Activated naive CD4-positive, alpha-beta T cell treated with anti-CD3 and anti-CD28 coated beads, Interleukin-2, amount 50 U/mL, for 24 hours (primary cell): Measurements from ENCODE around the gene TSPO2.

Source experiments
- H3K27ac Mint-ChIP-seq: one replicate; pipeline ENCODE4 v1.8.0; 2021; ENCODE audit warnings: mild to moderate bottlenecking, mixed read lengths
- H3K27me3 Mint-ChIP-seq: one replicate; pipeline ENCODE4 v1.8.0; 2021; ENCODE audit warnings: mixed read lengths
- H3K36me3 Mint-ChIP-seq: one replicate; pipeline ENCODE4 v1.8.0; 2021; ENCODE audit warnings: mixed read lengths
- H3K4me1 Mint-ChIP-seq: one replicate; pipeline ENCODE4 v1.8.0; 2021; ENCODE audit warnings: mixed read lengths
- H3K4me3 Mint-ChIP-seq: one replicate; pipeline ENCODE4 v1.8.0; 2021; ENCODE audit warnings: mild to moderate bottlenecking, mixed read lengths
- H3K9me3 Mint-ChIP-seq: one replicate; pipeline ENCODE4 v1.8.0; 2021; ENCODE audit warnings: mixed read lengths

TSPO2 gene

DNA sequence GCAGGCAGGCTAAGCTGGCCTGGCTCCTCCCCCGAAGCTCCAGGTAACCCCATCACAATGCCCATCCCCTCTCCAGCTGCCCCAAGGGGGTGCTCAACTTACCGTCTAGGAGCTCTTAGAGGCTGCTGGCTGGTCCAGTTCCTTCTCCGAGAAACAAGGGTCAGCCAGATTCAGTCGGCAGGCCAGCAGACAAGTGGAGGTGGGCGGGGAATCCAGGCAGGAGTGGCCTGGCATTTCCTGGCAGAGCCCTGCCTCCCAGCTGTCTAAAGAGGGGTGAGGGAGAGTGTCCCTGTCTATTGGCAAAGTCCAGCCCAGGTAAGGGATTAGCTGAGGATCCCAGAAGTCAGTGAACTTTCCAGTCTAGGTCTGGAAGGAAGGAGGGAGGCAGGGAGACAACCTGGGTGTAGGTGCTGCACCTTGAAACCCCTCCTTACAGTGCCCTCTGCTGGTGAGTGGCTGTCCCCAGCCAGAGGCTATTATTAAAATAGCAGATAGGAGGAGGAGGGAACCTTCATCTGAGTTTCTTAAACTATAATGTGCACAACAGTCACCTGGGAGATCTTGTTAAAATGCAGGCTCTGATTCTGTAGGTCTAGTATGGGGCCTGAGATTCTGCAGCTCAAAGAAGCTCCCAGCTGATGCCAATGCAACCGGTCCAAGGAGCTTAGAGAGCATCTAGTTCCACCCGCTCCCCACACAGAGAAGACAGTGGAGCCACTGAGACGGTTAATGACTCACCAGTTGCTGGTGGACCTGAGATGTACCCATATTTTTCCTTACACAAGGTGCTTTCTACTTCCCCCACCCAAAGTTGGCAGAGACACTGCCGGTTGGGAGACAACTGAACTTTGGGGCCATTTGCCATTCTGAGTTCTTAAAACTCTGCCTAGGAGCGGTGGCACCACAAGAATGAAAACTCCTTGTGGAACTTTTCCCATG is 2.9 kb upstream of the TSPO2 start, which contains the start of gene UNC5CL:
TSS of gene UNC5CL (minus strand) at position 162 of the 939 bp plus-strand sequence. CDS start 4,147 bp downstream, outside the sequence.
- no peaks in the 10 kb centered on the region for H3K9me3 Mint-ChIP-seq
- no peaks in the 10 kb centered on the region for H3K27me3 Mint-ChIP-seq
- no peak within 1 kb of the TSS for H3K27ac Mint-ChIP-seq
- H3K4me3 Mint-ChIP-seq = no peak within 1 kb of the TSS
- no peaks in the 10 kb centered on the region for H3K36me3 Mint-ChIP-seq
- no peaks in the 10 kb centered on the region for H3K4me1 Mint-ChIP-seq

DNA sequence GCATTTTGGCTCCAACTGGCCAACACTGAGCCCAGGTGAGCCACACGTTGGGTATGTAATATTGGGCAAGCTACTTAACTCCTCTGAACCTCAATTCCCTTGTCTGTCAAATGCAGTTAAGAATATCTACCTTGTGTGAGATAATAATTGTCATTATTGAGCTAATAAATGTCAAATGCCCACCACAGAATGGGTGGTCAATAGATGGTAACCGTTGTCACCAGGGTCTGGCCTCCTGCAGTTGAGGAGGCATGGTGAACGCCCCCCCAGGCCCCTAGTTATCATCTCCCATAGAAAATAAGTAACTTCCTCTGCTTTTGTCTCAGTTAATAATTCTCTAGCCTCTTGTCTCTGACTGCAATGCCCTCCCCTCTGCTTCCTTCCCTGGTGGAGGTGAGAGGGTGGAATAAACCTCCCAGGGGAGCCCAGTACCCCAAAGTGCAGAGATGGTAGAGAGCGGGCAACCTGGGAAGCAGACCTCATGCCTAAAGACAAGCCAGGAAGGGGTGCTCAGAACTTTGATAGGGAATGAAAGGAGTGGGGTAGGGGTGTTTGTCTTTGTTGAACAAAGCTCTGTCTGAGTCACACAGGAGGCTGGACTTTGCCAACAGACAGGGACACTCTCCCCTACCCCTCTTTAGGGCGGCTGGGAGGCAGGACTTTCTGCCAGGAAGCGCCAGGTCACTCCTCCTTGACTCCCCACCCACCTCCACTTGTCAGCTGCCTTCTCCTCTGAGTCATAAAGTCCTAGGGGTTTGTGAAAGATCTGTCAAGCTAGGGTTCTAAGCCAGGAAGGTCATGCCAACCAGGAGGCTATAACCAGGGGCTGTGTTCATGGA is 1.9 kb upstream of the TSPO2 start:
- no peaks in the 10 kb centered on the region for H3K36me3 Mint-ChIP-seq
- no peaks in the 10 kb centered on the region for H3K27me3 Mint-ChIP-seq
- H3K4me3 Mint-ChIP-seq = no peak overlapping the region
- no peaks in the 10 kb centered on the region for H3K9me3 Mint-ChIP-seq
- no peaks in the 10 kb centered on the region for H3K4me1 Mint-ChIP-seq
- no peak overlapping the region for H3K27ac Mint-ChIP-seq

DNA sequence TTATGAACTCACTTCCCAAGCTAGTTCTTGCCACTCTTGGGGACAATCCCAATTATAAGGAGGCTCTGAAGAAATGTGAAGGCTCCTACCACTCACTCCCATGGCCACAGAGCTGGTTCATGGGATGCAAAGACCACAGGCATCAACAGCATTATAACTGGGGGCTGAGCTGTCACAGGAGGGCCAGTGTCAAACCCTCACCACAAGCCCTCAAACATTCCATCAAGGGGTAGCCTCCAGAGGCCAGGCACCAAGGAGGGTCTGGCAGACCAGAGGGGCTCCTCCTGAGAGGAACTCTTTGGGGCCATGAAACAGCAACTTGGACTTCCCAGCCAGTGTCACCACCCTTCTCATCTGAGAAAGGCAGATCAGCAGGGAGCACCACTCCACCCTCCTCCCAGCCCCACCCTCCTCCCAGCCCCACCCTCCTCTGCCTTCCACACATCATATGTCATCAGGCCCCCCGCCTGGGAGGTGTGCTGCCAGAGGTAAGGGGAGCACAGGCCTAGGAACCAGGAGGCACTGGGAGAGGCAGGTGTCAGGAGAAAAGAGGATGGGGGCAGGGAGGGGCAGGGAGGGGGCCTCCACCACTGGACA is 1.2 kb upstream of the TSPO2 start:
- Mint-ChIP-seq H3K4me1 (no peaks in the 10 kb centered on the region), H3K27ac (no peak overlapping the region), H3K9me3 (no peaks in the 10 kb centered on the region), H3K27me3 (no peaks in the 10 kb centered on the region), H3K4me3 (no peak overlapping the region), H3K36me3 (no peaks in the 10 kb centered on the region)

DNA sequence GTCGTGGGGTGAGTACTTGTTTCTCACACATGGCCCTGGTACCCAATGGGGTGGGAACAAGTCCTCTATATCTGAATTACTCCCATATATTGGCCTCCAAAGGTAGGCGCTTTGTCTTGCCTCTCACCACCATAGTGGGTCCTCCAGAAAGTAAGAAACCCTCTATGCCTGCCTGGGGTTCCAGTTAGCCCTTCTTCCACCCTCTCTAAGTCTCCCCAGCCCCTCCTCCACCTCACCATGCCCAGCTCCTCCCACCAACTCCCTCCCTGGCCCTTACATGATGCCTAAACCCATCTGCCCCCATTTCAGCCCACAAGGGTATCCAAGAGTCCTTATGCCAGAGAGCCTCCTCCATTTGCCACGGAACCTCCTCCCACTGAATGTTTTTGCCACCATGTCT is 884 bp downstream of the TSPO2 start:
- Mint-ChIP-seq H3K27me3 (no peaks in the 10 kb centered on the region), H3K27ac (no peak overlapping the region), H3K36me3 (peaks cover 3% of the 10 kb centered on the region), H3K4me3 (no peak overlapping the region), H3K9me3 (no peaks in the 10 kb centered on the region), H3K4me1 (no peaks in the 10 kb centered on the region)

DNA sequence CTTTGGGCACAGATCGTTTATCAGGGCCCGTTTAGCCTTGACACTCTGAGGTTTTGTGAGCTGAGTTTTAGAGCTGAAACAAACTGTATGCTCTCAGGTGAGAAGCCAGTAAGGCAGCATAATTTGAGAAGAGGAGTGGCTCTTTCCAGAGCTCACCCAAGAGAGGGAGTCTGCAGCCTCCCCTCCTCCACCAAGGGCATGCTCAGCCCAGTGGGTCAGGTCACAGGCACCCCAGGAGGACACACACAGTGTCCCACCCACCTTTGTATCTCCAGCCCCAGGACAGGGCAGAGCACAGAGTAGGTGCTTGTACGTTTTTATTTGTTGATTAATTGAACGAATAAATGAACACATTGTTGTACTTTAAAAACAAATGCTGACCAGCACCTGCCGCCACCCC is 3.4 kb downstream of the TSPO2 start:
- Mint-ChIP-seq H3K4me1 (no peaks in the 10 kb centered on the region), H3K4me3 (no peak overlapping the region), H3K27me3 (no peaks in the 10 kb centered on the region), H3K36me3 (peaks cover 5% of the 10 kb centered on the region), H3K9me3 (no peaks in the 10 kb centered on the region), H3K27ac (no peak overlapping the region)

DNA sequence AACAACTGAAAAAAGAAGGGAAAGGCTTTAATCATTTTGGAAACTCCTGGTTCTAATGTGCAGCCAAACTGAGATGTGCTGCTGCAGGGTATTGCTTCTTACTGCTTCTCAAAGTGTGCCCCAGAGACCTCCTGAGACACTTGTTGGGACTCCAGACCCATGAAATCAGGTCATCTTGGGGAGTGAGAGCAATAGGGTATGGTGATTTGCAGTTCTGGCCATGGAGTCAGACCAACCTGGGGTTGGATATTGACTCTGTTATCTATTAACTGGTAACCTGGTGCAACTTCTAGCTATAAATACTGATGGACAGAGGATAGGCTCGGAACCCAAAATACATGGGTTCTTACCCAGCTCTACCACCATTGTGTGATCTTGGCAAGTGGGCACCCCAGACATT is 3.8 kb downstream of the TSPO2 start:
- H3K36me3 Mint-ChIP-seq = peaks cover 5% of the 10 kb centered on the region
- H3K27me3 Mint-ChIP-seq = no peaks in the 10 kb centered on the region
- no peak overlapping the region for H3K27ac Mint-ChIP-seq
- H3K4me3 Mint-ChIP-seq = no peak overlapping the region
- H3K9me3 Mint-ChIP-seq = no peaks in the 10 kb centered on the region
- H3K4me1 Mint-ChIP-seq = no peaks in the 10 kb centered on the region

DNA sequence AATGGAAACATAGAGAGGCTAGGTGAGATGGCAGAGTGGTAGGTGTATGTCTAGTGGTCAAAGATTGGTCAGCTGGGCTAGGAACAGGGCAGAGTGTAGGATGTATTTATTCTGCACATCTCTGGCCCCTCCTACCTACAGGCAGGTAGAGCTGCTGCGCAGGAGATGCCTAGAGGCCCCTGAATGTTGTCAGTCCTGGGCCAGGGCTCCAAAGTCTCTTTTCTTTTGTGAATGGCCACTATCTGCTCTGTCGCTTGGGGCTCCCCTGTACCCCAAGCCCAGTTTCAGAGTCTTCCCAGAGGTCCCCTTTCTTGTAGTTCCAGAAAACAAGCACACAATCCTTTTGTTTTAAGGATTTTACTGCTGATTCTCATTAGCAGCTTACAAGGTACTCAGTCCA is 5.0 kb downstream of the TSPO2 start:
- Mint-ChIP-seq H3K36me3 (peaks cover 9% of the 10 kb centered on the region), H3K9me3 (no peaks in the 10 kb centered on the region), H3K27me3 (no peaks in the 10 kb centered on the region), H3K27ac (no peak overlapping the region), H3K4me1 (peaks cover 11% of the 10 kb centered on the region), H3K4me3 (no peak overlapping the region)

DNA sequence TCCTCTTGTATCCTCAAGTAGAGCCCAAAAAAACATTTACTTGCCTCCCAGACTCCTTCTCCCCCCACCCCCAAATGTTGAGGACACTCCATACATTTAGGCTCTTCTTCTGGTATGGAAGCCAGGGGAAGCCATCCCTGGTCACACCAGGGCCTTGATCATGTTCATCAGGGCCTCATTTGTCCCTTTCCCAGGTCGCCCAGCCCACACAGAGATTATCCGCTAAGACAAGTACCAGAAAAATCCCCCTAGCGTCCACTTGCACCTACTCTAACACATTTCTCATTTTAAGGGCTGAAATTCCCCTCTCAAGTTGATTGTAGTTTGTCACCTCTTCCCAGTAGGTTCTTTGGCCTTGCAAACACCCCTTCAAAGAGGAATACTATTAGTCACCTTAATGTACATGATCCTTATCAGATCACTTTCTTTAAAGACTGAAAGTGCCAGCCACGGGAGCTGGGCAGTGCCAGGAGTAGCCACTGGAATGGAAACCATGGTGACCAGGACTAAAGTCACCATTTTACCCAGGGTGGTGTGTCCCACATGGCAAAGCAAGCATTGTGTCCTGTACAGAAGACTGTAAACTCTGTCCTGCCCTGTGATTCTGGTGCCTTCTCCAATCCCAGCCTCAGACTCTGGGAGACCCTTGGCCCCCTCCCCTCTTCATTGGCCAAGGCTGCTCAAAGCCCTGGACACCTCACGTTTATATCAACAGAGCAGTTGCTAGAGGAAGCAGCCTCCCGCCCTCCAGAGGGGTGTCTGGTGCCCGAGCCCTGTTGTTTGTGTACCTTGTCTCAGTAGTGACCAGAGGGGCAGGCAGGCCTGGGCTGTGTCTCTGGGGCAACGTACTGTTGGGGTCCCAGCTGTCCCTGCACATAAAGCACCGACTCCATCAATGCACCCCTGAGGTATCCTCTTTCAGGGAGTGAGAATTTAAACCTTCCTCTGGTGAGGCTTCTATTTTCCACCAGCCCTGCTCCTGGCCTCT is 5.8 kb downstream of the TSPO2 start:
- Mint-ChIP-seq H3K4me1 (peaks cover 18% of the 10 kb centered on the region), H3K27me3 (no peaks in the 10 kb centered on the region), H3K27ac (peak overlapping the region; percentile 79), H3K9me3 (no peaks in the 10 kb centered on the region), H3K4me3 (no peak overlapping the region), H3K36me3 (peaks cover 9% of the 10 kb centered on the region)

DNA sequence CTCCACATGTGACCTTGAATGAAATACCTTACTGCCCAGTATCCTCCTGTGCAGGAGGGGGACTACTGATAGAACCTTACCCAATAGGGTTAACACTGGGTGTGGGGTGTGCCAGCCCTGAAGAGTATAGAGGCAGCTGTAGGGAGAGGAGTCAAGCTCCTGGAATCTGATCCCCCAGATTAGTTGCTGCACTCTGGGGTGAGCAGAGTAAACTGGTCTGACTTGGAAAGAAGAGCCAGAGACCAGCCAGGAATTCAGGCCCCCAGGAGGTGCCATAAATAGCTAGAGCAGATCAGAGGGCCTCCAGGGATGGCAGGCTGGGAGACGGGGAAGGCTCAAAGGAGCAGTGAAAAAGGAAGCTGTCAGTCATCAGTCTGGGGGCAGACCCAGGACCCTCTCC is 7.3 kb downstream of the TSPO2 start:
- no peak overlapping the region for H3K4me3 Mint-ChIP-seq
- no peaks in the 10 kb centered on the region for H3K27me3 Mint-ChIP-seq
- H3K9me3 Mint-ChIP-seq = no peaks in the 10 kb centered on the region
- no peak overlapping the region for H3K27ac Mint-ChIP-seq
- peaks cover 21% of the 10 kb centered on the region for H3K4me1 Mint-ChIP-seq
- peaks cover 9% of the 10 kb centered on the region for H3K36me3 Mint-ChIP-seq

DNA sequence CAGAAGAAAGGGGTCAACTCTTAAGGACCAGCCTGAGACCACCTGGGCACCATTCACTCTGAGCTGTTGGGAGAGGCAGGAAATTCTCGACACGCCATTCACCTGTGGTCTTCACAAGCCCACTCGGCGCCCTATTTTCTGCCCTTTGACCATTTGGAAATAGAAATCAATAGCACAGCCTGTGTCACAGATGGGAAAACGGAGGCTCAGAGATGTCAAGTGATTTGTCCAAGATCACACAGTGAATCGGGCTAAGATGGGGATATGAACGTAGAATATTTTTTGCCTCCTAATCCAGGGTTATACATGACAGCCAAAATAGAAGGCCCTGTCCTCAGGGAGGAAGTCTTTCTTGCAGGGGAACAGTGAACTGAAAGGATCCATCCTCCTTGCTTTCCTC is 7.7 kb downstream of the TSPO2 start:
- Mint-ChIP-seq H3K27ac (no peak overlapping the region), H3K4me3 (no peak overlapping the region), H3K9me3 (no peaks in the 10 kb centered on the region), H3K36me3 (peaks cover 9% of the 10 kb centered on the region), H3K4me1 (peaks cover 21% of the 10 kb centered on the region), H3K27me3 (no peaks in the 10 kb centered on the region)

DNA sequence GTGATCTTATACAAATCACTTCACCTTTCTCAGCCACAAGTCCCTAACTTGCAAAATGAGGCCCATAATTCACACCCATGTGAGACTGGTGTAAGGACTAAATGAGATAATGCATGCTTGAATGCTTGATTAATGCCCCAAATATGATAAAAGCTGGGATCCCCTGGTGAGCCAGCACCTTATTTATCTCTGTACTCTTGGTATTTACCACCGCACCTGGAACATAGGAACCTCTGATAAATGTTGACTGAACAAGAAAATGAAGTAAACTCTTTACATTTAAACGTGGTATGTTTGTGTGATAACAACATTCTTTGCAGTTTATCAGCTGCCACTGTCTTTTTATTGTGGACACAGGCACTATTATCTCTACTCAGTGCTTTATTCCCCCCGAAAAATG is 8.3 kb downstream of the TSPO2 start:
- H3K36me3 Mint-ChIP-seq = peaks cover 9% of the 10 kb centered on the region
- H3K27ac Mint-ChIP-seq = no peak overlapping the region
- H3K27me3 Mint-ChIP-seq = no peaks in the 10 kb centered on the region
- H3K4me1 Mint-ChIP-seq = peaks cover 21% of the 10 kb centered on the region
- no peaks in the 10 kb centered on the region for H3K9me3 Mint-ChIP-seq
- no peak overlapping the region for H3K4me3 Mint-ChIP-seq

DNA sequence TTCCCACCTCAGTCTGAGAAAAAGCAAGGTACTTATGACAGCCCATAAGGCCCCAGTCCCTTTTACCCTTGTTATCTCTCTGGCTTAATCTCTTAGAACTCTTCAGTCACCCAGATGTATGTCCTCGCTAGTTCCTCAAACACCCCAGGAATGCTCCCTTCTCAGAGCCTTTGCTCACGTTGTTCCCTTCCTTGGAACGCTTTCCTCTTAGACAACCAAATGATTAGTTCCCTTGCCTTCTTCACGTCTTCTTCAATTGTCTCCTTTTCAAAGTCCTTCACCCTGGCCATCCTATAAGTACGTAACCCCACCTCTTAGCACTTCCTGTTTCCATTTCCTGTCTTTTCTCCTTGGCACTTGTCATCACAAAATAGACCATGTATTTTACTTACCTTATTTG is 9.6 kb downstream of the TSPO2 start:
- Mint-ChIP-seq H3K27me3 (no peaks in the 10 kb centered on the region), H3K36me3 (peaks cover 10% of the 10 kb centered on the region), H3K4me1 (peaks cover 21% of the 10 kb centered on the region), H3K4me3 (peak overlapping the region; percentile 24), H3K9me3 (no peaks in the 10 kb centered on the region), H3K27ac (peak overlapping the region; percentile 3)

DNA sequence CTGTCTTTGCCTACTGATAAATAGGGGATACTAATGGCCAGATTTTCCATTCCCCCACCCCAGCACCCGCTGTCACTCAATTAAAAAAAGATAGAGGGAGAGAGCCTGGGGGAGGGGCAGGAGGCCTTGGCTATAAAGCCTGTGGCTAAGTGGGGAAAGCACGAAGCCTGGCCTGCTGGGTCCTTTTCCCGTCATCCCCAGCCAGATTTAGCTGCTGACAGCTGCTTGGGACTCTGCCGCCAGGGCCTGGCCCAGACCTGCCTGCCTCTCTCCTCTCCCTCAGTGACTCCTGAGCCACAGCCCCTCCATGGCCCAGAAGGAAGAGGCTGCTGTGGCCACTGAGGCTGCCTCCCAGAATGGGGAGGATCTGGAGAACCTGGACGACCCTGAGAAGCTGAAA is 10.8 kb downstream of the TSPO2 start, which contains the start of gene APOBEC2:
TSS of gene APOBEC2 (plus strand) at position 162 of the 400 bp plus-strand sequence. CDS start at position 308, 146 bp downstream.
- Mint-ChIP-seq H3K4me1 (peaks cover 21% of the 10 kb centered on the region), H3K36me3 (peaks cover 7% of the 10 kb centered on the region), H3K27me3 (no peaks in the 10 kb centered on the region), H3K4me3 (peak within 1 kb of the TSS; percentile 24), H3K27ac (peak within 1 kb of the TSS; percentile 3), H3K9me3 (no peaks in the 10 kb centered on the region)

DNA sequence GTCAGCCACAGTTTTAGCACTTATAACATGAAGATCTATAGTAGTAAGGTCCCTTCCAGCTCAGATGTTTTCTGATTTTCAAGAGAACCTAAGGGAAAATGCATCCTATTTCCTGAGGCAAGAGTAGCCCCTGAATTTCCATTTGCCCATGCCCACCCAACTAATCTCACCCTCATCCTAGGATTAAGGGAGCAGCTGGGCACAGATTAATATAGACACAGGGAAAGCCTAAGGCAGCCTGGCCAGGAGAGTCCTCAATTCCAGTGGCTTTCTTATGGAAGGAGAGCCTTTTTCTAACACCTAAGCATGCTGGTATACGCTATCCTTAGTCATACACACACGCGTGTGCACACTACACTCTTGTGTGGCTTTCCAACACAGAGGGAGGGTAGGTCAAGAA is 12.2 kb downstream of the TSPO2 start:
- Mint-ChIP-seq H3K4me3 (no peak overlapping the region), H3K9me3 (no peaks in the 10 kb centered on the region), H3K4me1 (peaks cover 26% of the 10 kb centered on the region), H3K27ac (no peak overlapping the region), H3K27me3 (no peaks in the 10 kb centered on the region), H3K36me3 (peaks cover 6% of the 10 kb centered on the region)

DNA sequence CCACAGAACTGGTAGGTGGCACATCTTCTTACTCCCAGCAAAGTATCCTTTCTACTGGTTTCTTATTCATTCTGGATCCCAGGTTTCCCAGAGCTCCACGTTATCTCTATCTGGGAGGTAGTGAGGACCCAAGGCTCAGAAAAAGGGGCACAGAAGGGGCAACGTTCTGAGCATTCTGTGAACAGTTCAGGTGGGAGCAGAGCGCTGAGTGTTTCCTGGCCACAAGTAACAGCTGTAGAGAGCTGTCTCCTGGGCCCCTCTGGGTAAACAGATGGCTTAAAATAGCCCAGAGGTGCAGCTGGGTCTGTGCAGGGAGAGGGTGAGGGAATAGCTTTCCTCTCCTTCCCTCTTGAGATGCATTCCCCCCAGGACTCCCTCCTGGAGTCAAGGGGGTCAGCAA is 12.9 kb downstream of the TSPO2 start:
- Mint-ChIP-seq H3K36me3 (peaks cover 9% of the 10 kb centered on the region), H3K9me3 (no peaks in the 10 kb centered on the region), H3K27me3 (no peaks in the 10 kb centered on the region), H3K4me3 (no peak overlapping the region), H3K4me1 (peaks cover 26% of the 10 kb centered on the region), H3K27ac (no peak overlapping the region)
